Measurements from ENCODE around the gene SORBS2.

Gene SORBS2

GRCh38 chr4:185800266-185800945, 11.6 kb downstream of the SORBS2 start:
- no peak for DNase-seq

DNA sequence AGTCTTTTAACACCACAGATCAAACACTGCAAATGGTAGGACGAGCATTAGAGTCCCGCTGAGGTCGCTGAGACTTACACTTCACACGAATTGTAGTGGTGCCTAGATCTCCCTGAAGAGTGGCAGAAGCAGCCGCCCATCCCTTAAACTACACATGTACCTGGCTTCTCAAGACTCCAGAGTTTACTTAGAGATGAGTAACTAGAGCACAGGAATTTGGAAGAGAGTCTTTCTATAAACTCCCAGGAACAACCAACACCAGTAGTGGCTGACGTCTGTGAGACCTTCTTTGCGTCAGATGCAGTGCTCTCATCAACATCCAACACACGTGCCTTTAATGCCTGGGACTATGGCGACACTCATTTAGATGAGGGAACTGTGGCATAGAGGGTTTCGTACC, 12.6 kb downstream of the SORBS2 start:
- no peak for DNase-seq

DNA sequence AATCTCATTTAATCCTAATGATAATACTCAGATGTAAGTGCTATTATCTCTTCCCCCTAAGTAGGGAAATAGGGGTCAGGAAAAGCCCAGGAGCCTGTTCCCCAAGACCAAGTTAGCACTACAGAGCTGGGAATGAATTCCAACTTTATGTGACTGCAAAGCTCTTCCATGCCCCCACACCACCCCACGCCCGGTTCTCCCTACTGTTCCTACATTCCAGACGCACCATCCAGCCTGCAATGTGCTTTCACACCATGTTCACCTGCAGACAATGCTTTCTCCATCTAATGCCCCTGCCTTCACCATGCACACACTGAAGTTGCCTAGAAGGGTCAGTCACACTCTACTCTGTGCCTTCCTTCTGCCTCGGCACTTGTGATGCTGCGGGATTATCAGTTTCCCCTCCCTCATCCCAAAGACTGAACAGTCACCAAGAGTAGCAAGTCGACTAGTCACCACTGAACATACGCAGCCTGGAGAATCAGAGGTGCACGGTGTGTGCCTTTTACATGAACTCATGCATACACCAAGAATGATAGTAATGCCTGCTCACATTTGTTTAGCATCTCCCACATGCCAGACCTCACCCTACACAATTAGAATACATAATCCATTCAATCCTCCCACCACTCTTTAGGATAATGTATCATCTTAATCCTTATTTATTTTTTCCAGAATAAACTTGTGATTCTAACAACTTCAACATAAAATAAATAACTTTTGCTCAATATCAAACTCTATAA, 14.2 kb downstream of the SORBS2 start:
- no peak for DNase-seq

GRCh38 chr4:185797018-185797417, 15.0 kb downstream of the SORBS2 start:
- no peak for DNase-seq

DNA sequence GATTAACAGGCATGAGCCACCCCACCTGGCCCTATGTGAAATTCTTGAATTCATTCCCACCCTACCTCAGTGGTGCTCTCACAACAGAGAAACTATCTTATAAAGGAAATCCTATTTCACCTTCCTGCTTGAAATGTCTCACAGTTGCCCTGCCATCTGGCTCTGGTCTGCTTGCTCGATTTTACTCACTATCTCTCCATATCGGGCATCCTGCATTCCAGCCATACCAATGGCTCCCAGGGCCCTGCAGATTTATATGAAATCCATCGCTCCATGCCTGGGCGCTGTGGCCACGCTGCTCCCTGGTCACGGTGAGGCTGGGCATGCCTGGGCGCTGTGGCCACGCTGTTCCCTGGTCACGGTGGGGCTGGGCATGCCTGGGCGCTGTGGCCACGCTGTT, 15.8 kb downstream of the SORBS2 start:
- DNase-seq = no peak

- no peak for DNase-seq
Measured at GRCh38 chr4:185794637-185795036, 17.4 kb downstream of the SORBS2 start.

GRCh38 chr4:185793716-185794115, 18.3 kb downstream of the SORBS2 start:
- no peak for DNase-seq

GRCh38 chr4:185793116-185793485, 18.9 kb downstream of the SORBS2 start:
- DNase-seq = no peak

DNA sequence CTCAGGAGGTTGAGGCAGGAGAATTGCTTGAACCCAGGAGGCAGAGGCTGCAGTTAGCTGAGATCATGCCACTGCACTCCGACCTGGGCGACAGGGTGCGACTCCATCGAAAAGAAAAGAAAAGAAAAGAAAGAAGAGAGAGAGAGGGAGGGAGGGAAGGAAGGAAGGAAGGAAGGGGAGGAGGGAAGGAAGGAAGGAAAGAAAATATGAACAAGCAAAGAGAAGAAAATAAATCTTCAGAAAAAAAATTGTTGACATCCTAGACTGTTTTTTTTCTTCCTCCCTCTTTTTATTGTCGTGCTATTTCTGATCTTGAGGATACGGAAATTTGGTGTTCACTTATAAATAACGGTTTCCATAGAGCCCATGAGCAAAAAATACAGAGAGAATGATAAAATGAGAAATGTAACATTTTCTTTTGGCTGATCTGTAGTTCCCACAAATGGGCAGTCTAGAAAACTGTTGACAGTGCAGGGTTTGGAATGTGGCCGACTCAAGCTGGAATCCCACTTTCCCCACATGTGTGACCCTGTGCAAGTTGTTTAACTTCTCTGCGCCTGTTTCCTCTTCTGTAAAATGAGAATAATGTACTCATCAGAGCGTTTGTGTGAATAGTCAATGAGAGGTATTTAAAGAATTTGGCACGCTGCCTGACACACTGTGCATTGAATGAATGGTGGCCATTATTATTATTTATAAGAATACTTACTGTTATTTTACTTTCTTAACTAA, 19.4 kb downstream of the SORBS2 start:
- no peak for DNase-seq

DNA sequence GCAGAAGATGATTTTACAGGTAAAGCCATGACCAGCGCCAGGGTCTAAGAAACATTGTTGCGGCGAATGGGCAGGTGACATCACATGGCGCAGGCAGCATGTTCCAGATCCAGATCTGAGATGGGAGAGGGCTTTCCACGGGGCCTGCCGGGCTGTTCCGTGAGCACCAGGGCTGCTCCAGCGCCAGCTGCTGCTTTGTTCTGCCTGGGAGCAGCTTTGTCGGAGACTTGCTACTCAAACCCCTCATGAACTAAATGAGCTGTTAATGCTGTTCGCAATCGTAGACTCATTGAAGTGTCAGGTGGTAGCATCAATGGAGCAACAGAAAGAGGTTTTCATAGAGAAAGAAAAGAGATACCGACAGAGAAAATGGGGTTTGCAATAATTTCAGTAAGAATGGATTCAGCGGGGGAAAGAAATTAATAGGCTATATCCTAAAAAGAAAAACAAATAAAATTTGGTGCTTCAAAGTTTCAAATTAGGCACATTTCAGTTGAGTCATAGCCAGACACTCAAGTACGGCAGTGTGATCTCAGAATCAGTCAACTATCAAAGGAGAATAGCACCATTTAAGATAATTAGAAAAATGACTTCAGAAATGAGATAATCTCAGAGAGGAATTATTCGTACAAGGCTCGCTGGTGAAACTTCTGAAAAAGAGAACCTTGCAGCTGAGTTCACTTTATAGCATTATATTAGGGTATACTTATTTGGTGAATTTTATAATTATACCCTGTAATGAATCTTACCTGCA, 23.9 kb downstream of the SORBS2 start:
- no peak for DNase-seq

DNA sequence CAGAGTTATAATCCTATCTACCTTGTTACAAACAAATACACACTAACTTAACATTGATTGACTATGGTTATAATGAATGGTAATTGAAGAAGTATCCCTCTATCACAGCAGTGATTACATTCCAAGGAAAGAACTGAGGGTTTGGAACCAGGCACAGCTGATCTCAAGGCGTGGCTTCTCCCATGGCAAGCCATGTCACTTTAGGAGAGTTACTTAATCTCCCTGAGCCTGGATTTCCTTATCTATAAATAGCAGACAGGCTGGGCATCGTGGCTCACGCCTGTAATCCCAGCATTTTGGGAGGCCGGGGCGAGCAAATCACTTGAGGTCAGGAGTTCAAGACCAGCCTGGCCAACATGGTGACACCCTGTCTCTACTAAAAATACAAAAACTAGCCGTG, 25.6 kb downstream of the SORBS2 start:
- DNase-seq = no peak

DNA sequence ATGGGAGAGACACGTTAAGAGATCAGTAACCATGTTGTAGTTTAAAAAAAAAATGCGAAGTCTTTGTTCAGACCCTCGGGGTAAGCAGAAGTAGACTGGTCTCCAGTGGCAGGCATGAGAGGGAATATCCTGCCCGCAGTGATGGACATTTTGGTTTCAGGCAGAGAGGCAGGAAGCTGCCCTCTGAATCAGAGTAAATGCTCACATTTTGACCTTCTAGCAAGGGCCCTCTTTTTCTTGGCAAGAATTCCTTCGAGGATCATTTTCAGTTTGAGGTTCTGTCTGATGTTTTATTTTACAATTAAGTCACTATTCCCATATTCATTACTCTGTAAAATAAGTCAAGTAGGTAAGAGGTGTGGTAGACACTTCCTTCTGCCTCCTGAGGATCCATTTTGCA, 28.4 kb downstream of the SORBS2 start:
- no peak for DNase-seq

GRCh38 chr4:185782523-185782922, 29.5 kb downstream of the SORBS2 start:
- DNase-seq = no peak

DNA sequence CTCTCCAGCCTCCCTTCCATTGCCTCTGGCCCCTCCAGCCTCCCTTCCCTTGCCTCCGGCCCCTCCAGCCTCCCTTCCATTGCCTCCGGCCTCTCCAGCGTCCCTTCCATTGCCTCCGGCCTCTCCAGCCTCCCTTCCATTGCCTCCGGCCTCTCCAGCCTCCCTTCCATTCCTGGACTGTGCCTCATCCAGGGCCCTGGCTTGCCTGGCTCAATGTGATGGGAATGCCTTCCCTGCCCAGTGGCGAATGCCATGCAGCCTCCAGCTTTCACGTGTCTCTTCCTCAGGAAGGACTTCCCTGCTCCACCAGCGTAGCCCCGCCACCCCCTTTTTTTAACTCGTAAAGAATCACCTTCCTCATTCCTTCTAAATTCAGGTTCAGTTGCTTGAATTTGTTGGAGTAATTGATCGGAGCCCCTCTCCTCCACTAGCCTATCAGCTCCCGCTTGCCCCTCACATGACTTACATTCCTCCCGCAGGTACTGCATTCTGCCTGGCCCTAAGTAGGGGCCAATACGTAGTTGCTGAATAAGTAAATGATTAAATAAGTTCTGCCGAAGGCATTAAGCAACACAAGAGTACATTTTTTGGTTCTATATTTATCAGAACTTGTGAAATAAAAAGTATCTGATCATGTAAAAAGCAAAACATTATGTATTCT, 30.3 kb downstream of the SORBS2 start:
- DNase-seq = no peak

GRCh38 chr4:185780472-185780871, 31.5 kb downstream of the SORBS2 start:
- DNase-seq = no peak

DNA sequence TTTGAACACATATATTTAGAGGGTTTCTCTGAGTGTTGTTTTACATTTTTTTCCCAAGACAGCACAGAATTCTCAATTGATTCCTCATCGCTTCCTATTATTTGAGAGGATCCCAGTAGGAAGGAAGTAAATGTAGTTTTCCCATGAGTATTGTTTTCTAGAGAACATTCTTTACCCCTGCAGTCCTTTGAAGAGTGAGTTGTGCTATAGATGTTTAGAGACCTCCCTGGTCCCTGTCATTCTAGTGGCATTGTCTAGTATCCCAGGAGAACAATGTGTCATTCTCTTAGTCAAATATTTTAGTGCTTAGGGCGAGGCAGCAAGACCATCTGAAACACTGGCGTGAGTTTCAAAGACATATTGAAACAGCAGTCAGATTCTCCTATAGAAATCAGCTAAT, 32.5 kb downstream of the SORBS2 start:
- no peak for DNase-seq

DNA sequence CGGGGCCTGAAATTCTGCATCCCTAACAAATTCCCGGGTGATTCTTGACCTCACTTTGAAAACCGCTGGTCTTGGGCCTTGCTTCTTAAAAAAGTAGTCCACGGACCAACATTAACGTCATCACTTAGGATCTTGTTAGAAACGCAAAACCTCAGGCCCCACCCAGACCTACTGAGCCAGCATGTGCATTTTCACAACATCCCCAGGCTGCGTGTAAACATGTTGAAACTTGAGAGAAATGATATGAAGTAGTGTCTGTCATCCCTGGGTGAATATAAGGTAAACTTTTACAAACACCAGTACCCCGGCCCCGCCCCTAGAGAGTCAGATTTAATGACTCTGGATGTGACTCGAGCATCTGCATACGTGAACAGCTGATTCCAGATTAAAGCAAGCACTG, 33.7 kb downstream of the SORBS2 start:
- no peak for DNase-seq

GRCh38 chr4:185775792-185776555, 36.0 kb downstream of the SORBS2 start:
- DNase-seq = no peak

DNA sequence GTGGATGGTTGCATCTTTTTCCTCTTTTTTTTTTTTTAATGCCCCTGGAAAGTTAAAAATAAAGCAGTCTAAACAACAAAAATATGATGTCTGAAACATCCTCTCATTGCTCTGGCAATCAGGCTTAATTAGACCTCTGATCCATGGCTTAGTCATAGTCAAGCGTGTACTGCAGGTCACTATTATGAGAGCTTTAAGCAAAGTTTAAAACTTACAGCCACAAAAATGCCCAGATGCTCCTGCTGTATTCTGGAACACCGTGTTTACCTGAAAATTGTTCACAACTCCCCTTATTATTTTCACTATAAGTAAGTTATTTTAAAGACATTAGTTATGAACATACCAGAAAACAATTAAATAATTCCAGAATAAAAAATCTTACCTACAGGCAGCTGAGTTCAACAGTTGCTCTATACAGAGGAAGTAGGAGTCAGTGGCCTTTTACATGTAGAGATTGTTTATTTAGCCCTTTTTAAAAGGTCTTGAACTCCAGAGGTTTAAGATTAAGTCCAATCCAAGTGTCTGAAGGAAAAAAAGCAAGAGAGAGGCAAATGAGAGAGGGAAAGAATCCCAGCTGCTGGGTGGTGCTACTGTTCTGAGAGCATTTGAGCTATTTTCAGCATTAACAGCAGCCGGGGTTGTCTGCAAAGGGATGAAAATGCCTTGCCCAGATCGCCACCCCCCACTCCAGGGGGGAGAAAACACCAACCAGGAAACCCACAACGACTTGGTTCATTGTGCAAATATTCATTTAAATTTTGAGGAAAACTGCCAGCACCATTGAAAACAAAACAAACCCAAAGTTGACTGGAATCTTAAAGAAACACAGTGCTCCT, 36.9 kb downstream of the SORBS2 start:
- DNase-seq = no peak

GRCh38 chr4:185774131-185774653, 37.8 kb downstream of the SORBS2 start:
- no peak for DNase-seq

DNA sequence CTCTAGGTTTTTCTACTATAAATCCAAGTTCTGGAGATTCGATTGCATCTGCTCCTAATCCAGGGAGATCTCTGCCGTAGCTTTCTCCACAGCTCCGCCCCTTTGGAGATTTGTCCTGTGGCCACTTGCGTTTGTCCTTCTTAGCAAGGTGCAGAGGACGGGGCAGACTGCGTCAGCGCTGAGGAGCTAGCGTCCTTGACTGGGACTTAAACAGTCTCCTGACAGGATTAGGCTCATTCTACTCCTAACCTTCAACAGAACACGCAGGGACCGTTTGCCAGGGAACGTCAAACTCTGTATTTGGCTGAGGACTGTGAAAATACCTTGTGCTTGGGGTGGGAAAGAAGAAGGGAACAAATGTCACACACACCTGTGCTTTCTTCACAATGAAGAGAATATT, 38.6 kb downstream of the SORBS2 start:
- DNase-seq = no peak
